ENCODE results near the gene MACROD2.

MACROD2 gene

GRCh38 chr20:14986656-14987055 is 991.3 kb downstream of the MACROD2 start:
- TF ChIP-seq POLR2AphosphoS5 (IDR thresholded peaks at IDR 0.05; ENCODE audit: low read depth, low read length): no peak
- no peak for TF ChIP-seq REST (IDR thresholded peaks at IDR 0.05; ENCODE audit: insufficient read depth in 1 of 2, low read depth in 2 of 2, low read length in 2 of 2)
- no peak for TF ChIP-seq SIN3A (IDR thresholded peaks at IDR 0.05; ENCODE audit: borderline replicate concordance, insufficient read depth, low read length)
- no peak for TF ChIP-seq FOXP2 (optimal IDR thresholded peaks at IDR 0.05; ENCODE audit: borderline replicate concordance, extremely low read depth, extremely low read length, insufficient read depth)
- no peak for TF ChIP-seq TAF1 (IDR thresholded peaks at IDR 0.05; ENCODE audit: borderline replicate concordance, insufficient read depth, low read length)

- TF ChIP-seq SIN3A (IDR thresholded peaks at IDR 0.05; ENCODE audit: borderline replicate concordance, insufficient read depth, low read length) (no peak), REST (IDR thresholded peaks at IDR 0.05; ENCODE audit: insufficient read depth in 1 of 2, low read depth in 2 of 2, low read length in 2 of 2) (no peak)
Observed at GRCh38 chr20:14989535-14990290, 994.4 kb downstream of the MACROD2 start.

GRCh38 chr20:14991023-14991422 is 995.7 kb downstream of the MACROD2 start:
- TF ChIP-seq POLR2AphosphoS5 (IDR thresholded peaks at IDR 0.05; ENCODE audit: low read depth, low read length) (no peak), SIN3A (IDR thresholded peaks at IDR 0.05; ENCODE audit: borderline replicate concordance, insufficient read depth, low read length) (no peak), REST (IDR thresholded peaks at IDR 0.05; ENCODE audit: insufficient read depth in 1 of 2, low read depth in 2 of 2, low read length in 2 of 2) (no peak), FOXP2 (optimal IDR thresholded peaks at IDR 0.05; ENCODE audit: borderline replicate concordance, extremely low read depth, extremely low read length, insufficient read depth) (no peak)

- no peak for TF ChIP-seq SIN3A (IDR thresholded peaks at IDR 0.05; ENCODE audit: borderline replicate concordance, insufficient read depth, low read length)
- no peak for TF ChIP-seq POLR2AphosphoS5 (IDR thresholded peaks at IDR 0.05; ENCODE audit: low read depth, low read length)
- no peak for TF ChIP-seq FOXP2 (optimal IDR thresholded peaks at IDR 0.05; ENCODE audit: borderline replicate concordance, extremely low read depth, extremely low read length, insufficient read depth)
- no peak for TF ChIP-seq REST (IDR thresholded peaks at IDR 0.05; ENCODE audit: insufficient read depth in 1 of 2, low read depth in 2 of 2, low read length in 2 of 2)
- TF ChIP-seq TAF1 (IDR thresholded peaks at IDR 0.05; ENCODE audit: borderline replicate concordance, insufficient read depth, low read length): no peak
Observed at GRCh38 chr20:14992153-14992552, 996.8 kb downstream of the MACROD2 start.

GRCh38 chr20:14992961-14993360 is 997.6 kb downstream of the MACROD2 start:
- TF ChIP-seq POLR2AphosphoS5 (IDR thresholded peaks at IDR 0.05; ENCODE audit: low read depth, low read length) (no peak), TAF1 (IDR thresholded peaks at IDR 0.05; ENCODE audit: borderline replicate concordance, insufficient read depth, low read length) (no peak), SIN3A (IDR thresholded peaks at IDR 0.05; ENCODE audit: borderline replicate concordance, insufficient read depth, low read length) (no peak), REST (IDR thresholded peaks at IDR 0.05; ENCODE audit: insufficient read depth in 1 of 2, low read depth in 2 of 2, low read length in 2 of 2) (no peak), FOXP2 (optimal IDR thresholded peaks at IDR 0.05; ENCODE audit: borderline replicate concordance, extremely low read depth, extremely low read length, insufficient read depth) (no peak)
